Vagina (tissue), 2 donors: Measurements from ENCODE around the gene BEST1. TPM values are rescaled to one million over a fixed set of nuclear protein-coding genes. Genes with fewer than 3 reads are reported as not detected.

Experiments
- DNase-seq, 2 donors: peaks; one replicate each; pipeline ENCODE4 v3.0.0-alpha.2; 2017; ENCODE audit errors: extremely low spot score in 2 of 2
- H3K27ac ChIP-seq: fragments of 200-600 bp; sonication (generic); one replicate; pipeline ENCODE4 v1.5.1; 2019
- H3K27me3 ChIP-seq: fragments of 200-600 bp; sonication (generic); one replicate; pipeline ENCODE4 v1.5.1; 2019
- H3K36me3 ChIP-seq, 2 donors: fragments of 200-600 bp; sonication (generic); one replicate each; pipeline ENCODE4 v1.5.1; 2017 to 2019
- H3K4me1 ChIP-seq: fragments of 200-600 bp; sonication (generic); one replicate; pipeline ENCODE4 v1.5.1; 2019
- H3K4me3 ChIP-seq, 2 donors: fragments of 200-600 bp; sonication (generic); 1 replicate in 1 of 2; 2 replicates in 1 of 2; pipeline ENCODE4 v1.5.1; 2016 to 2019
- H3K9me3 ChIP-seq: fragments of 200-600 bp; sonication (generic); one replicate; pipeline ENCODE4 v1.5.1; 2019
- POLR2A ChIP-seq, 2 donors: fragments of 450-650 bp; IDR thresholded peaks; one replicate each; pipeline ENCODE4 v1.6.1; 2017; ENCODE audit warnings: antibody characterized with exemption in 2 of 2, mild to moderate bottlenecking in 2 of 2, moderate library complexity in 2 of 2
- POLR2AphosphoS5 ChIP-seq, 2 donors: sonication (generic); formaldehyde crosslinking; IDR thresholded peaks; one replicate each; pipeline ENCODE4 v1.9.0; 2017; ENCODE audit warnings: antibody characterized with exemption in 2 of 2, mild to moderate bottlenecking in 2 of 2, low read depth in 1 of 2; ENCODE audit not compliant: insufficient read depth in 1 of 2
- intact Hi-C: fragments of 100-400 bp; cut with DNase I; formaldehyde crosslinking; loops from one replicate; pipeline ENCODE4 v1.15.1; 2023
- total RNA-seq: library from RNA; depleted of rRNA; stranded (reverse); fragments of >200 nt; gene quantifications from one replicate; pipeline ENCODE4 v1.2.3, GENCODE V29; 2016
- TF ChIP-seq, protein P1 (sequence below), 3 experiments: fragments of 450-650 bp in 2 of 3; fragments of 200-600 bp in 1 of 3; sonication (generic) in 1 of 3; IDR thresholded peaks; one replicate each; pipeline ENCODE4 v1.5.1; 2017 to 2019; ENCODE audit warnings: antibody characterized with exemption in 3 of 3, mild to moderate bottlenecking in 2 of 3, moderate library complexity in 2 of 3

The BEST1 gene
- total RNA-seq, 1 donor from 2014 or later: 4.4 TPM

DNA sequence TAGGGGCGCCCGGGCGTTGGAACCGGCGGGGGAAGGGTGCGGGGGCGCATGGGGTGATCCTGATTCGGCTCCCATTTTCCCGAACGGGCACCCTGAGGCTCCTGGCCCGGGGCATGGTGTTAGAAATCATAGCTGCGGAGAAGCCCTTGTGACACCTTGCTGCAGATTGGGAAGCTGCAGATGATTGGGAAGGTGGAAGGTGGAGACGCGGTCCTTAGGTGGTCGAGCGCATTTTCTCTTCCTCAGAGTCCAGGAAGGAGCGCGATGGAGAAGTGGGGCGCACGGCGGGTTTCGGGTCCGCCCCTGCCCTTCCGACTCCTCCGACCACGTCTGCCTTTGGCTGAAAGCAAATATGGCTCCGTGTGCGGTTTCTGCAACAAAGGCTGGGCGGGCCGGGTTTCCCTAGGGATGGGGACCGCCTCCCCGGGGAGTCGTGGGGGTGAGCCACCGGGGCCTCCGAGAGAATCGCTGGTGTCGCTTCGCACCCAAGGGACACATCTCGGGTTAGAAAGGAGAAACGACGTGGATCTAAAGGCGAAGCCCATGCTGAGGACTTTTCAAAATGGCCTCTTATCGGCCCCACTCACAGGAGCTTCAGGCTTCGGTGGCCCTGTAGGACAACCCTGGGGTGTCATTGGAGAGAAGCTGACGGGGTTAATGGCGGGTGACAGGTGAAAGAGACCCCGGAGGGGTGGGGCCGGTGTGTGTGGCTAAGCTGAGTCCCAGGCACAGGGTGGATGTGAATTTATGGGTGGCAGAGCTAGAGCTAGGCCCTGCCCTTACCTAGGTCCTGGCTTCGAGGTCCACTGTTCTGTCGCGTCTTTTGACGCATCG lies 18.0 kb downstream of the BEST1 start:
- intact Hi-C loops: no loop called here

DNA sequence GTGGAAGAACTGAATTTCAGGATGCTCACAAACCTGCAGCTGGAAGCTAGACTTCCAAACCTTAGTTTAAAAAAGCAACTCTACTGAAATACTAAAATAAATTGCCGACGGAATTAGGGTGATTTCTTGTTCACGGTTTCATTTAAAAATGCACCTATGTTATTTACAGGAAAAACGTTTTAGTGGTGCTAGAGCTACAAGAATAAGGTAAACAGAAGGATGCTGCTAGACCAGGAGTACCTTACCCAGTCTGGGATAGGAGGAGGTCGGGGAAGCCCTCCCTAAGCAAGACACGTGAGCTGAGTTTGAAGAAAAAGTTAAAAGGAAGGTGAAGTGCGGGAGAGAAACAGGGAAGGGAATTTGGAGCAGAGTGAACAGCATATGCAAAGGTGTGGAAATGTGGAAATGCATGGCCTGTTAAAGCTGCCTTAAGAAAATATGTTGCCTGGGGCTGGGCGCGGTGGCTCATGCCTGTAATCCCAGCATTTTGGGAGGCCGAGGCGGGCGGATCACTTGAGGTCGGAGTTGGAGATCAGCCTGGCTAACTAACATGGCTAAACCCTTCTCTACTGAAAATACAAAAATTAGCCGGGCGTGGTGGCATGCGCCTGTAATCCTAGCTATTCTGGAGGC lies 18.7 kb downstream of the BEST1 start:
- Histone ChIP-seq H3K27me3 (no peaks in the 10 kb centered on the region), H3K4me3 (peak overlapping the region; percentile 73 to 81), H3K4me1 (peaks cover 80% of the 10 kb centered on the region), H3K36me3 (peaks cover 0 to 22% of the 10 kb centered on the region in 2 donors), H3K9me3 (no peaks in the 10 kb centered on the region), H3K27ac (peak overlapping the region; percentile 99)
- no peak for TF ChIP-seq POLR2AphosphoS5 (IDR thresholded peaks at IDR 0.05; ENCODE audit: insufficient read depth in 1 of 2, low read depth in 1 of 2)
- TF ChIP-seq, protein P1, sequence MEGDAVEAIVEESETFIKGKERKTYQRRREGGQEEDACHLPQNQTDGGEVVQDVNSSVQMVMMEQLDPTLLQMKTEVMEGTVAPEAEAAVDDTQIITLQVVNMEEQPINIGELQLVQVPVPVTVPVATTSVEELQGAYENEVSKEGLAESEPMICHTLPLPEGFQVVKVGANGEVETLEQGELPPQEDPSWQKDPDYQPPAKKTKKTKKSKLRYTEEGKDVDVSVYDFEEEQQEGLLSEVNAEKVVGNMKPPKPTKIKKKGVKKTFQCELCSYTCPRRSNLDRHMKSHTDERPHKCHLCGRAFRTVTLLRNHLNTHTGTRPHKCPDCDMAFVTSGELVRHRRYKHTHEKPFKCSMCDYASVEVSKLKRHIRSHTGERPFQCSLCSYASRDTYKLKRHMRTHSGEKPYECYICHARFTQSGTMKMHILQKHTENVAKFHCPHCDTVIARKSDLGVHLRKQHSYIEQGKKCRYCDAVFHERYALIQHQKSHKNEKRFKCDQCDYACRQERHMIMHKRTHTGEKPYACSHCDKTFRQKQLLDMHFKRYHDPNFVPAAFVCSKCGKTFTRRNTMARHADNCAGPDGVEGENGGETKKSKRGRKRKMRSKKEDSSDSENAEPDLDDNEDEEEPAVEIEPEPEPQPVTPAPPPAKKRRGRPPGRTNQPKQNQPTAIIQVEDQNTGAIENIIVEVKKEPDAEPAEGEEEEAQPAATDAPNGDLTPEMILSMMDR (IDR thresholded peaks at IDR 0.05): no peak
- no peak for TF ChIP-seq POLR2A (IDR thresholded peaks at IDR 0.05)
- DNase-seq: peak in 1 of 2 donors; percentile 87
- intact Hi-C loops: no loop called here

More for the DNA sequence above, 18.0 kb downstream of the BEST1 start:
- peaks cover 0 to 30% of the 10 kb centered on the region in 2 donors for H3K36me3 ChIP-seq
- peak overlapping the region; percentile 73 to 81 for H3K4me3 ChIP-seq
- no peaks in the 10 kb centered on the region for H3K27me3 ChIP-seq
- H3K27ac ChIP-seq: peak overlapping the region; percentile 99
- peak in 1 of 2 donors; percentile 91 for DNase-seq
- H3K4me1 ChIP-seq: peaks cover 80% of the 10 kb centered on the region
- H3K9me3 ChIP-seq: no peaks in the 10 kb centered on the region
- no peak for TF ChIP-seq POLR2AphosphoS5 (IDR thresholded peaks at IDR 0.05; ENCODE audit: insufficient read depth in 1 of 2, low read depth in 1 of 2)
- TF ChIP-seq, protein P1 (IDR thresholded peaks at IDR 0.05): no peak
- no peak for TF ChIP-seq POLR2A (IDR thresholded peaks at IDR 0.05)

DNA sequence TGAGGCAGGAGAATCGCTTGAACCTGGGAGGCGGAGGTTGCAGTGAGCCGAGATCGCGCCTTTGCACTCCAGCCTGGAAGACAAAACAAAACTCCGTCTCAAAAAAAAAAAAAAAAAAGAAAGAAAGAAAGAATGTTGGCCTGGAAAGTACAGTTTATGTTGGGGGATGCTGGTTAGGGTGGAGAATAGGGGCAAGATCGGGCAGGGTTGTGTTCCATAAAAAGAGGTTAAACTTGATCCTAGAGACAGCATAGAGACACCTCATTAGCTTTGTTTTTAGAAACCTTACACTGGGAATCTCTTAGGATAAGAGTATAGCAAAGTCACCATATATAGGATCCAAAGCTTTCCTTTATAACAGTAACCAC lies 19.2 kb downstream of the BEST1 start:
- H3K9me3 ChIP-seq: no peaks in the 10 kb centered on the region
- peaks cover 78% of the 10 kb centered on the region for H3K4me1 ChIP-seq
- no peak for TF ChIP-seq POLR2AphosphoS5 (IDR thresholded peaks at IDR 0.05; ENCODE audit: insufficient read depth in 1 of 2, low read depth in 1 of 2)
- TF ChIP-seq, protein P1 (IDR thresholded peaks at IDR 0.05): no peak
- TF ChIP-seq POLR2A (IDR thresholded peaks at IDR 0.05): no peak
- peaks cover 0 to 17% of the 10 kb centered on the region in 2 donors for H3K36me3 ChIP-seq
- no peak for DNase-seq
- intact Hi-C loops: no loop called here
- H3K4me3 ChIP-seq: peak overlapping the region in 1 of 2 donors; percentile 73
- peak overlapping the region; percentile 99 for H3K27ac ChIP-seq
- no peaks in the 10 kb centered on the region for H3K27me3 ChIP-seq

DNA sequence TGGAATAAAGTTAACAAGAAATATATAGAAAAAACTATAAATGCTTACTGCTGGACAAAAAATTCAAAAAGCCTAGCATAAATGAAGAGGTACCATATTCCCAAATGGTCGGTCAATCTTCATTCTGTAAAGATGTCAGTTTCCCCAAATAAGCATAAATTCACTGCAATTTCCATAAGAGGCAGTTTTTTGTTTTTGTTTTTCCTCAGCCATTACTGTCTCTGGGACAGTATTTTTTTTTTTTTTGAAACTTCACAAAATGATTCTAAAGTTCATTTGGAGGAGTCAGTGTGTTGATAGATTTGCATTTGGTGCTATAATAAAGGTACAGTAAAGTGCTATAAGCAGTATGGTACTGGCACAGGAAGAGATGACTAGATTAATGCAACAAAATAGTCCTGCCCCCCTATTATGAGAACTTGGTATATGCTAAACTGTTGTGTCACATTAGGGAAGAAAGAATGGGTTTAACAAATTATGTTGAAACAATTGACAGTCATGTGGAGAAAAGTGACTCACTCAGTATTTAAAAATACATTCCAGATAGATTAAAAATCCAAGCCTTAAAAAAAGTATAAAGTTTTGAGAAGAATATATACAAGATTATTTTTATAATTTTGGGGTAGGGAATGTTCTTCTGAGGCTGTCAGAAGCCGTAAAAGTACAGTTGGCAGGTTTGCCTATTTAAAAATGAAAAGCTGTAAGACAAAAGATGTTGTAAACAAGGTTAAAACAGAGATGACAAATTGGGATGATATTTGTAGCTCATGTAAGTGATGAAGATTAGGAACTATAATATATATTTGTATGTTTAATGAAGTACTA lies 19.9 kb downstream of the BEST1 start:
- H3K9me3 ChIP-seq: no peaks in the 10 kb centered on the region
- no peak for DNase-seq
- H3K27me3 ChIP-seq: no peaks in the 10 kb centered on the region
- intact Hi-C loops: loop anchor here (5.0 to 10.0 kb wide), 2 partner anchors 115 to 153 kb away; partner anchors contain the start of gene FADS1
- TF ChIP-seq POLR2AphosphoS5 (IDR thresholded peaks at IDR 0.05; ENCODE audit: insufficient read depth in 1 of 2, low read depth in 1 of 2) (peak in 1 of 2 donors; percentile 84), POLR2A (IDR thresholded peaks at IDR 0.05) (peak in 1 of 2 donors; percentile 8)
- TF ChIP-seq, protein P1 (IDR thresholded peaks at IDR 0.05): no peak
- no peak overlapping the region for H3K4me3 ChIP-seq
- peaks cover 72% of the 10 kb centered on the region for H3K4me1 ChIP-seq
- peak overlapping the region; percentile 99 for H3K27ac ChIP-seq
- H3K36me3 ChIP-seq: peaks cover 0 to 10% of the 10 kb centered on the region in 2 donors
